DMS79 (cell line): ENCODE results near the gene GDF7.

Experiments
- DNase-seq: peaks from one replicate; lab custom pipeline; 2025; lab: John Stamatoyannopoulos, UW

The GDF7 gene

DNA sequence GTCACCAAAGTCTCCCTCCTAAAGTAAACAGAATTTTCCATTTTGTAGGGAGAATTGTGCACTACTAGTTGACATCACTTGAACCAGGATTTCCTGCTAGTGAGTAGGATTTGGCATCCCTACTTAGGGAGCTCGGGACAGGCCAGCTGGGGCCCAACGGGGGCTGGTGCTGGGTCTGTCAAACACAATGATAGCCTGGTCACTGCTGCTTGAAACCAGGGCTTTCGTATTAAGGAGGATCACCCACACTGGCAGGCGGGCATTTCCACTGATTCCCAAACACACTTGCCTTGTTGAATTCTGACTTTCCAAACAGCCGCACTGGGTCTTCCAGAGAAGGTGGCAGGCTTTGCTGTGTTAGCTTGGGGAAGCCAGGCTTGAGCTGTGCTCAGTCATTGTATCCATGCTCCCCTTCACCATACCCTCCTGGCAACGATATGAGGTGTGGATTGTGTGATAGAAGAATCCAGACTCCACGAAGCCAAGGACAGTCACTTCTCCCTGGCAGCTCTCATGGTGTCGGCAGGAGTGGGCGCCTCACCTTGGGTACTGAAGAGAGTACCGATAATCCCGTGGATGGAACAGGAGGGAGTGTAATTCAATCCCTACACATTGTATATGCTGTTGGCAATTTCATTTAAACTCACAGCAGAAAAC is 7.5 kb downstream of the GDF7 start:
- DNase-seq = no peak

DNA sequence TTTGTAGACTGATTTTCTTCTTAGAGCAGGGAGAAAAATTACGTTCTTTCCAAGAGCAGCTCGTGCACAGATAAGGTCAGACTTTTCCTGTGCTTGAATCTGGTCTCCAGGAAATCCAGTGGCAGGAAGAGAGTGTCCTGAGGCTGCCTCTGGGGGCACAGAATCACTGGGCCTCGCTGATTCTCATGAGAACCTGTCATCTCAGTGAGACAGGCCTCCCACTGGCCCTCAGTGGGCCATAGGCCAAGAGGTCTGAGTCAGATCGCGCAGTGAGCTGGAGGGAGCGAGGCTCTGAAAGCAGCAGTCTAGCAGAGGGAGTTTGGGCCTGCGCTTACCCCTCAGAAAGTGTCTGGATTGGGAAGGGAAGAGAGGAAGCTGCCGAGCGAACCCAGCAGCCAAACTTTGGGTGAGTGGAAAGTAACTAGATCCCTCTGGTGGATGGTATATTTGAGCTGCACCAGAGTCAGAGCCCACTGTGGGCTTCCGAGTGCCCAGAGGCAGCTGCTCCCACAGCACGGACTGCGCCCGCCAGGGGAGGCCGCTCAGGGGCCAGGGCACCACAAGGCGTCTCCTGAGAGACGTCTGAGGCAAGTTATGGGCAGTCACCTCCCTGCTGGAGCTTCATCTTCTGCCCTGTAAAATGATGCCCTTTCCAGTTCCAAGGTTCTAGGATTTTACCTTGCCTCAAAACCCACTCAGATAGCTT is 8.2 kb downstream of the GDF7 start:
- no peak for DNase-seq

GRCh38 chr2:20675701-20676352 is 8.9 kb downstream of the GDF7 start:
- DNase-seq = no peak

DNA sequence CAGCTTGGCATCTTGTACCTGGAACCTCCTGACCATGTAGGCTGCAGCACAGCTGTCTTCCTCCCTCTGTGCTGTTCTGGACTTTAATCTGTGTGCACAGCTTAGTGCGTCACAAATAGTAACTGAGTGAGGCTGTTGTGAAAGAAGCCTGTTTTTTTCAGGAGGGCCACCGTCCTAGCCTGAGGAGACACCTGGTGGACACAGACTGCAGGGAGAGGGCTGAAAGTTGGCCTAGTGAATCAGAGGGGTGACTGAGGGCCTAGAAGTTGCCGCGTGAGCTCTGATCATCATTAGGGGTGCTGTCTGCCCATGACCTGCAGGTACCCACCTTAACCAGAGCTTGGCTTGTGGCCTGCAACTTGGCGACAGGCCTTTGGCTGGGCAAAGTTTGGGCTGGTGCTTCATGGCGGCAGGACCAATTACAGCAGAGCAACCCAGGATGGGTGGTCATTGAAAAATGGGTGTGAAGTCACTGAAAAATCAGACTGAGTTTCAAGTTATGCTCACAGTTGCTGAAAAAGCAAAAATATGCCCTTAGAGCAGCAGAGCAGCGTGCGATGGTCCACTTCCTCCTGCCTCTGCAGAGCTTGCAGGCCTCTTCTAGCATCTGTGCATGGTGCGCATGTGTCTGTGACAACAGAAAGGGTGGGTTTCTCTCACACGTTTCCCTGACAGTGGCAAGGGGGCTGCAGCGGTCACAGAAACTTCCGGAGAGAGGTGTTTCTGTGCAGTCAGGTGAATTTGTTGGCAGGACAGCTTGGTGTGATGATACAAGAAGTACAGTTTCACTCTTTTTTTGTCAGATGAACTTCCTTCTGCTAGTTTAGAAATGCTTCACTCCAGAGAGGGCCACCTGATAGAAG is 9.6 kb downstream of the GDF7 start:
- no peak for DNase-seq

DNA sequence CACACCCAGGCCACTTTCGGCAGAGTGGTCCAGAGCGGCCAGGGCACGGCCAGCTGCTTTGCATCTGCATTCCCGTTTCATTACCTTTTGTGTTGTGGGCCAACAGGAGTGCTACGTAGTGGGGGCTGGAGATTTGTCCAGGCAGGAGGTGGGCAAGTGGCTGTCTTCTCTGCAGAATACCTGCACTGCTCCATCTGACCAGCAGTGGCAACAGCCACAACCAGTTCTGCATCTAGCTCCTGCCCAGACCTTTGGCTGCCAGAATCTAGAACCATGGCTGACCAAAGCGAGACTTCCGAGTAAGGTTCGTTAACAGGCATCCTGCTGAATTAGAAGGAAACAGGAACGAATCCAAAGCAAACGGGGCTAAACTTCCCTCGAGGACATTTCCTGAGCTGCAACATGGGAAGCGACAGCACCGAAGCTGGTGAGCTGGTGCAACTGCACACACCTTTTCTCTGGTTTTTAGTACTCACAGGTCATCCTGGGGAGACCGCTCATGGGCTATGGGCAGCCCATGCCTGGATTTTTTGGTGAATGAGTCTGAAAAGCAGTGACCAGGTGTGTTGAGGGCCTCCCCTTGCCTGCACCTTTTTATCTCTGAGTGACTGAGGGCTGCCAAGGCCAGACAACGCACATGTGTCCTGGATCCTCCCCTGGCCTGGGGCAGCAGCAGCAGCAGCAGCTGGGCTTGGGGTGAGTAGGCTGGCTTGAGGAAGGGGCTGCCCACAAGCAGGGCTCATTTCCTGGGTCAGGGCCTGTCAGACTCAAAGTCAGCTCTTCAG is 10.5 kb downstream of the GDF7 start:
- no peak for DNase-seq

DNA sequence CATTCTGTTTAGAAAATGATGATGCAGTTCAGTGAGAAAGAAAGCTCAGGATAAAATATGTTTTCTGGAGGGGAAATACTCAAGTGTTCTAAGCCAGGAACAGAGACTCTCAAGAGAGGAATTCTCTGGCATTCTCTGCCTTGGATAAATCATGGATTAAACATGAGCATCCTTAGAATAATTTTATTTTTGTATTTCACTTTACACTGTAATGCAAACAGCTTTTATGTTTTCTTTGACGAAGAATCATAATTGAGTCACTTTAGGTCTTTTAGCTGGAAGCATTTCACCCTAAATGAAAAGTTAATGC is 11.1 kb downstream of the GDF7 start:
- DNase-seq = no peak

DNA sequence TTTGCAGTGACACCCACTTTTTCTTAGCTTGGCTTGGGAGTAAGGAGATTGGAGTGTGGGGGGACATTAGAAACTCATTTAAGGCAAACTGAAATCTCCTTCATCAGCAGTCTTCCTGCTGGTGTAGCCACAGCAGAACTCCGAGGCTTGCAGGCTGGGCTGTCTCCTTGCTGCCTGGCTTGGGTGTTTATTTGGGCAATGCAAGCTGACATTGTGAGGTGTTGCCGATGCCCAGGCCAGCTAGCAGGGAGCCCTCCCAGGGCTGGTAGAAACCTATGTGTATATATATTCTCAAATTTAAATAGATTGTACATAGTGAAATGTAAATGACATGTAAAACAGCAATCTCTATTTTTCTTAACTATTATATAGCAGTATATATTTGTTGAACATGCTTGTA is 11.8 kb downstream of the GDF7 start:
- DNase-seq = no peak

DNA sequence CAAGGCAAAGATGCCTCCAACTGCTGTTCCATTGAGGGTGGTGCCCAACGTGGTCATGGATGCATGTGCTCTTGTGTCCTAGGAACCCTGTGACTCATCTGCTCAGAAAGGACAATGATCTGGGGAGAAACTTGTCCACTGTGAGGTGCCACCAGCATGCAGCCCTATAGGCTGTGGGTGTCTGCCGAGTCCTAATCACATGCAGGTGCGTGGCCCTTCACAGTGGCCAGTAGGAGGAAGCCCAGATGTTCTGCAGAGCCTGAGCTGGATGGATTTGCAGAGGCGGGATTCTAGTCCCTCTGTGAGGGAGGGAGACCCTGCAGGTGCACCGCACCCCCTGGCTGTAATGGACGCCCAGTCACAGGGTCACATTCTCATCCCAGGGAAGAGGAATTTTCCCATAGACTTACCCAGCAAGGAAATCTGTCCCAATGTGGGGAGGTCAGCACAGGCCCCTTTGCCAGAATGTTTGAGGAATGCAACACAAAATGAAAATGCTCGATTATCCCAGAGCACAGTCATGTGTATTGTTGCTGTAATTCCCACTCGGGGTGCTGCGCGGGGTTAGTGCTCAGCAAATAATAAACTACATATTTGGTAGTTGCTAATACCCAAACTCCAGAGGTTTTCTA is 13.9 kb downstream of the GDF7 start:
- no peak for DNase-seq

DNA sequence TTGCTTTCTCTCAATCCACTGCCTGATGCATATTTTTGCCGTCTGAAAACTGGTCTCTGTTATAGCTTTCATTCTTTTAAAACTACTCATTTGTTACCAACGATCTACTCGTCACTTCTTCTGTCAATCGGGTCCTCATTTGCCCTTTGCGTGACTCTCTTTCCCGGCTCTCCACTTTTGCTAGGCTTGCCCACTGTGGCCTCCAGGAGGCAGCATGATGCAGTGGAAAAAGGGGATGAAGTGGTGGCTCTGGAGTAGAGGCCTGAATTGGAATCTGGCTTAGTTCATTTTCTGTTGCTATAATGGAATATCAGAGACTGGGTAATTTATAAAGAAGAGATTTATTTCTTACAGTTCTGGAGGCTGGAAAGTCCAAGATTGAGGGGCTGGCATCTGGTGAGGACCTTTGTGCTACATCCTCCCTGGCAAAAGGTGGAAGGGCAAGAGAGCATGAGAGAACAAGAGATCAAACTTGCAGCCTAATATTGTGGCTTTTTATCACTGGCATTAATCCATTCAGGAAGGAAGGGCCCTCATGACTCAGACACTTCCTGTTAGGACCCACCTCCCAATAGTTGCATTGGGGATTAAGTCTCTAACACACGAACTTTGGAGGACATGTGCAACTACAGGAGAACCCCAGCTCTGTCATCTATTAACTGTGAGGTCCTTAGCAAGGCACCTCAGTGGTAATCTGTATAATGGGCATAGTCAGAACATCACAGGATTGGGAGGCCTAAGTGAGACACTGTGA is 15.4 kb downstream of the GDF7 start:
- DNase-seq = no peak

GRCh38 chr2:20684581-20685063 is 17.7 kb downstream of the GDF7 start:
- DNase-seq = no peak

GRCh38 chr2:20687260-20687832 is 20.4 kb downstream of the GDF7 start:
- no peak for DNase-seq

GRCh38 chr2:20689428-20690264 is 22.7 kb downstream of the GDF7 start:
- no peak for DNase-seq

DNA sequence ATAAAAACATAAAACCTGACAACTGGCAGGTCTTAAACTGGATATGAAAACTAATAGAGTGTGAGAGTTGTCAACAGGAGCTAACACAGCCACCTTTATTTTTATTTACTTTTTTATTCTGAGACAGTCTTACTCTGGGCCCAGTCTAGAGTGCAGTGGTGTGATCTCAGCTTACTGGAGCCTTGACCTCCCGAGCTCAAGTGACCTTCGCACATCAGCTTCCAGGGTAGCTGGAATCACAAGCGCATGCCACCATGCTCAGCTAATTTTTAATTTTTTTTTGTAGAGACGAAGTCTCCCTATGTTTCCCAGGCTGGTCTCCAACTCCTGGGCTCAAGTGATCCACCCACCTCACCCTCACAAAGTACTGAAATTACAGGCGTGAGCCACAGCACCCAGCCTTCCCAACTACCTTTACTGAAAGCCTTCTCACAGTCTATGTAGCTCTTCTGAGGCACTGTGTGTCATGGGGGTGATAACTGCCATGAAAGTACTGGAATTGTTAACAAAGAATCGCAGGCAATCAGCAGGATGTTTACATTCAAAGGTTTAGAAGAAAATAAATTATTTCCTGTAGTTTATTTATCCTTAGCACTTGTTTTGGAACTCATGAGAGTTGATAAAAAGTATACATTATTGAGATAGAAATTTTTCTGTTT is 24.3 kb downstream of the GDF7 start:
- no peak for DNase-seq

DNA sequence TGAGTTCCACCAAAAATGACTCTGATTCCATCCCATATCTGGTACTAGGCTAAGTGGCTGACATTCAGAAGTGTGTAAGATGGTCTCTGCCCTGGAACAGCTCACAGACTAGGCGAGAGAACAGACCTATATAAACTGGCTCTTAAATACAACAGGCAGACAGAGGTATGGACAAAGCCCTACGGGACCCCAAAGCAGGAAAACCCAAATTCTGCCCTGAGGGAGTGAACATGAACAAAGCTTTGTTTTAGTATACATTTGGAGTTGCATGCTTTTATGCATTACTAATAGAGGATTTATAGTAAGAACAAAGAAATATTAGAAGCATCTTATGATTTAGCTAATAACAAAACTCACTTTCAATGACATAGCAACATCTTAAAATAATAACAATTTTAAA is 25.1 kb downstream of the GDF7 start:
- no peak for DNase-seq

DNA sequence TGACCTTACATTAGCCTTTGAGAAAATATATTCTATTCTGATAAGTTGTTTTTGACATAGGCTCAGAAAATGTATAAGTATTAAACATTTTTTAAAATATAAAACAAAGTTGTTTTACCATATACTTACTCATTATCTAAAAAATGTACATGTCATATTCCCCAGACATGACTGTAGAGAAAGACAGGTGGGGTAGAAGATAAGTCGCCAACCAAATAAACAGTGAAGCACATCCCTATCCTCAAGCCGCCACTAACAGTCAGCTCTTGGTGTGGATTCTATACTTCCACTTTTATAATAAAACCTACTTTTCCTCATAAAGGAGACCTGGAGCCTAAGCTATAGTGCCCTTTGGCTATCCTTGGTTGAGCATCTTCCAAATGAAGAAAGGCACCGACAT is 26.4 kb downstream of the GDF7 start:
- DNase-seq = no peak

- no peak for DNase-seq
Measured at GRCh38 chr2:20696366-20696765, 29.4 kb downstream of the GDF7 start.

- no peak for DNase-seq
Measured at GRCh38 chr2:20697322-20697934, 30.5 kb downstream of the GDF7 start.

- no peak for DNase-seq
Measured at GRCh38 chr2:20698916-20699613, 32.1 kb downstream of the GDF7 start.
